ENCODE data around the gene RNF183.
"Not testable (repeated sequence)": the region's sequence is repeated elsewhere in the genome, so short reads cannot be mapped to it uniquely, and the experiment has no call there.

The RNF183 gene

DNA sequence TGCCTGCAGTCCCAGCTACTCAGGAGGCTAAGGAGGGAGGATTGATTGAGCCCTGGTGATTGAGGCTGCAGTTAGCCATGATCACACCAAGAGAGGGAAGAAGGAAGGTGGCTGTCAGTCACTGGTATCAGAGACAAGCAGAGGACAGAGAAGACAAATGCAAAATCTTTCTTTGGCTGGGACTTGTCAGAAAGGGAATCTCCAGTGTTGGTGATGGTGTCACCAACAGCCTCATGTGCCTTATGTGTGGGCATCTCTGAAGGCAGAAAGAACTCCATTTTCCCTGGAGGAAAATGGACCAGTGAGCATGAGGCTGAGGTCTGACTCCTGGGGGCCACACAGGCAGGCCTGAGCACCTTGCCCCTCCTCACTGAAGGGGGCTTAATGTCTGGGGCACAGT, 12.1 kb upstream of the RNF183 start:
- DNase-seq = no peak

DNA sequence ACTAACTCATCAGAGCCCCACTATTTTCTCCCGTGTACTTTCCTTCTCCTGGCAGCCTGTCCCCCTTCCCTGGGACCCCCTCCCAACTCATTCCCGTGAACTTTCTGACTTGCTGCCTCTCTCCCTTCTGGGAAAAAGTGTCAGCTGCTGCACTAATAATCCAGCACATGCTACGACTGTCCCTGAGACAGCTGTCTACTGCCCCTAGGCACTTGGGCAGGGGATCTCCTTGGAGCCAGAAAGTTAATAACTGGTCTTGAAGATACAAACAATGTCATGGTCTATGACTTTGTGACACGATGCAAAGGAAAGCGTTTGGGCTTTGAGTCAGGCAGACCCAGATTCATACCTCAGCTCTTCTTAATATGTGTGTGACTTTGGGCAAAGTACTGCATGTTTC, 10.1 kb upstream of the RNF183 start:
- DNase-seq = no peak

DNA sequence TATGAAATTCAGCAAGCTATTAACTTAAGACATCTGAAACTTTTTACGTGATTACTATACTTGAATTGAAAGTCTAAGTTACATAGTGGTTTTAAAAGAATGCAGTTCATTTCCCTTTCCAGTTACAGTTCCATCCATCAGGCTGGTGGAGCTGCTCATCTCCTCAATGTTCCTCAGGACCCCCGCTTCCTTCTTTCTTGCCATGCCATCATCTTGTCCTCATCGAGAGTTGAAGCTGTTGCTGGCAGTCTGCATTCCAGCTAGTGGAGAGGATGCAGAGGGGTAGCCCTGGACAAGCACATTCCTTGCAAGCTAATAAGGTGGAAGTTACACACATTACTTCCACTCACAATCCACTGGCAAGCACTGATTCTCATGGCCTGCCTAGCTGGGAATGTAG, 8.8 kb upstream of the RNF183 start:
- DNase-seq = no peak

DNA sequence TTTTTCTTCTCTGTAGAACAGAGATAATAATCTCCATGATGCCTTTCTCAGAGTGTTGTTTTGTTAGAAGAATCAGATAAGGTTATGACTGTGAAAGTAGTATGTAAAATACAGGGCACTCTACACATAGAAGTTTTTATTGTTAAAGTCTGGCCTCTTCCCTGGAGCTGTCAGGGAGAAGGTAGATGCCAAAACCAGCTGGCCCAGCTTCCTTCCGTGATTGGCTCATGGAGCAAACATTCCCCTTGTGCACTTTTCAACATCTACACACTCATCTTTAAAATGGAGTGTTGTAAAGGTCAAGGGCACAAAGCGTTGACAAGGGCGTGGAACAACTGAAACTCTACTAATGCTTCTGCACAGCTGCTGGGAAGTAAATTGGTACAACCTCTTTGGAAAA, 7.4 kb upstream of the RNF183 start:
- no peak for DNase-seq

DNA sequence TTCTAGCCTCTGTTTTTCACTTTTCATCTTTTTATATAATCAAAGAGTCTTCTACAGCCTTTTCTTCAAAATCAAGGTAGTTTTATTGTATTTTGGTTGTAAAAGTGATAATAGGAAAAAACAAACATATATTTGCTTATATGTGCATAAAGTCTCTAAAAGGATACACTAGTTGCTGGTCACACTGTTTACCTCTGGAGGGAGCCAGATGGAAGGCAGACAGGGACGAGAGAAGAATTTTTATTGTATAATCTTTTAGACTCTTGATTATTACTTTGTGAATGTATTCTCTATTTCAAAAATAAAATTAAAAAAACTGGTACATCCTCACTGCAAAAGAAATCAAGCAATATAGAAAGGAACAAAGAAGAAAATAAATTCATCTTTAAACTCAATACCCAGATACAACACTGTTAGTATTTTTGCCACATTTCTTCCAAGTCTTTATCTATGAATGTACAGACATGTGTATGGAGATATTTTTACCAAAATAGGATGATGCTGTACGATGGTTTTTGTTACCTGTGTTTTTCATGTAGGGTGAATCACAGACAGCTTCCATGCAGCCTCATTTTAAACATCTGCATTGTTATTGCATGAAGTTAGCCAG, 6.1 kb upstream of the RNF183 start:
- peak; percentile 3 to 5 for DNase-seq

- no peak for DNase-seq
These were observed 4.3 kb upstream of the RNF183 start for GRCh38 chr9:113307396-113307975.

DNA sequence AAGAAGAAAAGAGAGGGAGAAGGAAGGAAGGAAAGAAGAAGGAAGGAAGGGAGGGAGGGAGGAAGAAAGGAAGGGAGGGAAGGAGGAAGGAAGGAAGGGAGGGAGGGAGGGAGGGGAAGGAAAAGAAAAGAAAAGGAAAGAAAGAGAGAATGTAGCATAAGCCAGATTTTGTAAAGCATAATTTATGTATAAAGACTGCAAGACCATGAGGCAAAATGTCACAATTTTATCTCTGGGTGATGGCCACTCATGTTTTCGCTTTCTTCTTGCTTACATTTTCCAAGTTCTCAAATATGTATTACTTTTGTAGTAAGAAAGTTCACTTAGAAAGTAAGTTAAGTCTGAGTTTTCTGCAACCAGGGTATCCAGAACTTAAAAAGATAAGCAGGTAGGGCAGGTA, 3.4 kb upstream of the RNF183 start:
- no peak for DNase-seq

GRCh38 chr9:113301548-113301947, 1.6 kb downstream of the RNF183 start:
- no peak for DNase-seq

DNA sequence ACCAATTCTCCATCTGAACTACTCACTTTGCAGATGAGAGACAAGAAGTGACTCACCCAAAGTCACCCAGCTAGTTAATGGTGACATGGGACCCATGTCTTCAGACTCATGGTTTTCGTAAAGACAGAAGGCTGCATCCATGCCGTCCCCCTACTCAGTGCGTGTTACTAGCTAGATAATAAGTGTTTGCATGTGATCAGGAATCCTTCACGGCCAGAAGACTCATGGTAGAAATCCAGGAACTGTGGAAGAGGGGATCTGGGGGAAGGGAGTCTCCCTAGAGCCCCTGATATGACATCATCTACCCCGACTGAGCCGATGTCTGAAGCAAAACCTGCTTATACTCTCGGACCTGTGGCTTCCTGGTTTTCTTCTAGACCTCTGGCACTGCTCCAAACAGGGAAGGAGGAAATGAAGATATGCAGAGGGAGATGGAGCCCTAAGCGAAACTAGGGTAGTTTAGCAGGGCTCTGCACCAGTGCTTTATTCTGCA, 3.3 kb downstream of the RNF183 start:
- DNase-seq = no peak

- no peak for DNase-seq
These were observed 4.0 kb downstream of the RNF183 start for GRCh38 chr9:113298924-113299770.

- DNase-seq = no peak
These were observed 4.9 kb downstream of the RNF183 start for GRCh38 chr9:113298311-113298710.

DNA sequence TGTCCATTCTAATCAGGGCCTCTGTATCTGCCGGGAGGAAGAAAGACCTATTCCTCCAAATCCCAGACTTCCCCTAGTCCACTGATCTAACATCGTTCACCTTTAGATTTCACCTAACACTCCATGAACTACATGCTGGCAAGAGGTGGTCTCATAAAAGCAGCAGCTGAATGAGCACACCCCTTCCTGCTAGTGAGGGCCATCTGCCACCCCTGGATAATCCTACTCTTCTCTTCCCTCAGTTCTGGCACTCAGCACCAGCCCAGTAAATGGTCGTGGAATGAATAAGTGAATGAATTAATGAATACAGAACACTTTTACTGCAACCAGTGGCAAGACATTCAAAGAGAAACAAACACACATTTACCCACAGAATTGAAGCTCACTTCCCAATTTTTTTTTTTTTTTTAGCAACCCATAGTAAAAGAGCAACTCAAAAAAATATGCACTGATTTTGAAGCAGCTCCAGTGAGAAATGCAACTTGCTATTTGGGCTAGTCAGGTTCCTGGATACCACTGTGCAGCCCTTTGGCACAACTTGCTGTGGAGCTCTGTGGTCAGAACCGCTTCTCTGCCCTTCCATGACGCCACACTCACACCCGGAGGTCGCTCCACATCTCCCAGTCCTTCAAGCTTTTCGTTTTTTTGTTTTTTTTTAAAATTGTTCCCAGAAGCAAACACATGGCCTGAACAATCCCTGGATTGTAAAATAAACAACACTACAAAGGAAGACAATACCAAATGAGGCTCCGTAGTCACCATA, 6.2 kb downstream of the RNF183 start:
- no peak for DNase-seq

GRCh38 chr9:113296247-113296646, 6.9 kb downstream of the RNF183 start:
- not testable (repeated sequence) for DNase-seq

DNA sequence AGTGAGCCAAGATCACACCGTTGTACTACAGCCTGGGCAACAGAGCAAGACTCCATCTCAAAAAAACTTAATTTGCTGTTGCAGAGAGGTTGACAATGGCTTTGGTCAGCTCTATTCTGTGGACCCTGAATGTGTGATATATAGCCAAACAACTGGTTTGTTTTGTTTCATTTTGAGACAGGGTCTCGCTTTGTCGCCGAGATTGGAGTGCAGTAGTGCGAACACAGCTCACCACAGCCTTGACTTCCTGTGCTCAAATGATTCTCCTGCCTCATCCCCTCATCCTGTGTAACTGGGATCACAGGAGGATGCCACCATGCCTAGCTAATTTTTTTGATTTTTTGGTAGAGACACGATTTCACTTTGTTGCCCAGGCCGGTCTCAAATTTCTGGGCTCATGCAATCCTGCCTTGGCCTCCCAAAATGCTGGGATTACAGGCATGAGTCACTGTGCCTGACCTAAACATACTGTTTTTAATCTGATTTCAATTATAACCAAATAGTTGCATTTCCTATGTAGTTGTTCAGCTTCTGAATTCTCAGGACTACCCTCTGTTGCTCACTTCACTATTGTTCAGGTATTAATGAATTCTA, 9.8 kb downstream of the RNF183 start:
- no peak for DNase-seq

DNA sequence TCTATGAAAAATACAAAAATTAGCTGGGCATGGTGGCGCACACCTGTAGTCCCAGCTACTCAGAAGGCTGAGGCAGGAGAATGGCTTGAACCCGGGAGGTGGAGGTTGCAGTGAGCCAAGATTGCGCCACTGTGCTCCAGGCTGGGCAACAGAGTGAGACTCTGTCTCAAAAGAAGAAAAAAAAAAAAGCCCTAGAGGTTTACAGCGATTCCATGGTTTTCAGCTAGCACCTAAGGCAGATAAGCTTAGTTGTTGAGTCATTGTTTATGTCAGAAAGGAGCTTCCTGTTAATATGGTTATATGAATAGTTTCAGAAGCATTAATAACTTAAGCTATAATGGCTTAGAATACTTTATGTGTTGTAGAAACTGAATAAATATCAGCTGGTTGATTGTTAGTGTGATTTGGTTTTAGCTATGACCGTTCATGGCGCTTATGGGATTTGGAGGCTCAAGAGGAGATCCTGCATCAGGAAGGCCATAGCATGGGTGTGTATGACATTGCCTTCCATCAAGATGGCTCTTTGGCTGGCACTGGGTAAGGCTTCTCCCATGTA, 13.0 kb downstream of the RNF183 start:
- no peak for DNase-seq

GRCh38 chr9:113289091-113289490, 14.1 kb downstream of the RNF183 start:
- DNase-seq = no peak

GRCh38 chr9:113281356-113281755, 21.8 kb downstream of the RNF183 start:
- DNase-seq = no peak

GRCh38 chr9:113278840-113279239, 24.3 kb downstream of the RNF183 start:
- no peak for DNase-seq

DNA sequence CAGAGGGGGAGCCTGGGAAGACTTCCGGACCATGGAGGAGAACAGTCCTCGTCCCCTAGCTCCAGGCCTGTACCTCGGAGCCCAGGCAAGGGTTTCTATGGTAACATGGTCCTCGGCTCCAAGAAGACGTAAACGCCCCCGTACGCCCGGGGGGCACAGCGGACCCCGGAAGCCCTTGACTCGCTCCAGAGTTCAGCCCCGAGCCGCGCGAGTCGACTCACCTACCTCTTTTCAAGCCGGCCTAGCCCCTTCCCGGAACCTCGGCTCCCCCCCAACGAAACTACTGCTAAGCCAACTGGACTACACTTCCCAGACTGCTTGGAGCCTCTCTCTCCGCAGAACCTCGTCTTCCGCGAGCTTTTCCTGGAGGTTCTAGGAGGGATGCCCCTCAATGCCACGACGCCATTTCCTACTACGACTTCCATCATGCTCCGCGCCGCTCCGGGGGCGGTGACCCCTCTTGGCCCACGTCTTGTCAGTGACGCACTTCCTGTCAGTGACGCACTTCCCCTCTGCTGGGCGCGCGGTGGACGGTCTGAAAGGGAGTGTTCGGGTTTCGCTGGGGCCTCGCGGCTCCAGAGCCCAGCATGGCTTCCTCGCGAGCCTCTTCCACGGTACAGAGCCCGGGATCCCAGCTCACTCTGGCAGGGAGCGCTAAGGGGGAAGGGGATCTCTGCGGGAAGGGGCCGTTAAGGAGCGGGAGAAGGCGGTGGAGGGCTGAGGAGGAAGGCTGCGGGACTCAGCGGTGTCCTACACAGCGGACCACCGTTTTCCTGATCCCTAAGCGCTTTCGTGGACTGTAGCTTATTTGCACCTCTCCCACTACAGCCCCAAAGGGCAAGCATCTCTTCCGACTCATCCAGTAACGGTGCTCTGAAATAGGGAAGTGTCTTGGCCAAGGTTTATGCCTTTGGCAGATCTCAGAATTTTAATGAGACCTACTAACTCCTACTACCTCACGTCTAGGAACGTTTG, 27.7 kb downstream of the RNF183 start, which contains the start of the genes CDC26 and PRPF4:
Gene CDC26 (minus strand): TSS at position 416 of the 975 bp plus-strand sequence. CDS start 3,065 bp downstream, outside the sequence.
Gene PRPF4 (plus strand): TSS at position 502 of the 975 bp plus-strand sequence. CDS start 86 bp downstream, at position 588.
- peak; percentile 94 to 96 for DNase-seq

GRCh38 chr9:113274474-113275156, 28.6 kb downstream of the RNF183 start:
- no peak for DNase-seq
